ENCODE data around the gene TEPSIN. TPM values are rescaled to one million over a fixed set of nuclear protein-coding genes. Genes with fewer than 3 reads are reported as not detected.

TEPSIN gene
- total RNA-seq, 4 donors from 2014 or later: 16.7 to 42.9 (median 23.3) TPM

DNA sequence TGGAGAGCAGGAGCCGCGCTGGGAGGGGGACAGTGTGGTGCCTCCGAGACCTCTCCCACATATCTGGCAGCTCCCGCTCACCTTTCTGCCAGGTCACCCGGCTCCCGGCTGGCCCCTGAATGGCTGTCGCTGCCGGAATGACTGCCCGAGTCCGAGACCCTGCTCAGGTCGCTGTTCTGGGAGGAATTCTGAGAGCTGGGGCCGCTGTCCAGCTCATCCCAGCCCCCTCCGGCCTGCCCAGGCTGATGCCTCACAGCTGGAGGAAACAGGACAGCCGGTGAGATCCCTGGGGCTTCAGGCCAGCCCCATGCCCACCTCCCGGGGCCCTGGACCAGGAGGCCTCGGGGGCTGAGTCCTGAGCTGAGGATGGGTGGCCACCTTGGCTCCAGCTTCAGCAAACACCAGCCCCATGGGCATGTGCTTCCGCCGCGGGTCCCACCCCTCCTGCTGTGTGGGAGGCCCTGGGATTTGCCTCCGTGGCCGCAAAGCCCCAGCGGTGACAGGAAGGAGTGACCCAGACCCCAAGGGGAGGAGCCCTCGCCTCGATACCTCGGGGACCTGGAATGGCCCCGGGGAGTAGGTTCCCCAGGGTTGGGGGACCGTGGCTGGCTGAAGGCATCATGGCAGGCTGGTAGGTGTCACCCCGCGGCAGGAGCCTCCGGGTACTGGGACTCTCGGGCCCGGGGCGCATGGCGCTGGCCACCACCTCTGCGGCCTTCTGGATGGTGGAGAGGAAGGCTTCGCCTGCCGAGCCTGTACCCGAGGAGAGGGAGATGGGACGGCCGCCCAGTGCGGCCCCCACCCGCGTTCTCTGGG, 6.9 kb downstream of the TEPSIN start:
- intact Hi-C loops (cut with DNase I): no loop called here
- Histone ChIP-seq H3K9me3 (no peaks in the 10 kb centered on the region), H3K27me3 (no peaks in the 10 kb centered on the region), H3K4me1 (peaks cover 1 to 22% (median 3%) of the 10 kb centered on the region in 3 donors), H3K4me3 (no peak overlapping the region), H3K36me3 (peaks cover 23 to 87% (median 28%) of the 10 kb centered on the region in 3 donors), H3K27ac (no peak overlapping the region)
- TF ChIP-seq, protein P1, sequence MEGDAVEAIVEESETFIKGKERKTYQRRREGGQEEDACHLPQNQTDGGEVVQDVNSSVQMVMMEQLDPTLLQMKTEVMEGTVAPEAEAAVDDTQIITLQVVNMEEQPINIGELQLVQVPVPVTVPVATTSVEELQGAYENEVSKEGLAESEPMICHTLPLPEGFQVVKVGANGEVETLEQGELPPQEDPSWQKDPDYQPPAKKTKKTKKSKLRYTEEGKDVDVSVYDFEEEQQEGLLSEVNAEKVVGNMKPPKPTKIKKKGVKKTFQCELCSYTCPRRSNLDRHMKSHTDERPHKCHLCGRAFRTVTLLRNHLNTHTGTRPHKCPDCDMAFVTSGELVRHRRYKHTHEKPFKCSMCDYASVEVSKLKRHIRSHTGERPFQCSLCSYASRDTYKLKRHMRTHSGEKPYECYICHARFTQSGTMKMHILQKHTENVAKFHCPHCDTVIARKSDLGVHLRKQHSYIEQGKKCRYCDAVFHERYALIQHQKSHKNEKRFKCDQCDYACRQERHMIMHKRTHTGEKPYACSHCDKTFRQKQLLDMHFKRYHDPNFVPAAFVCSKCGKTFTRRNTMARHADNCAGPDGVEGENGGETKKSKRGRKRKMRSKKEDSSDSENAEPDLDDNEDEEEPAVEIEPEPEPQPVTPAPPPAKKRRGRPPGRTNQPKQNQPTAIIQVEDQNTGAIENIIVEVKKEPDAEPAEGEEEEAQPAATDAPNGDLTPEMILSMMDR (IDR thresholded peaks at IDR 0.05): no peak
- no peak for TF ChIP-seq POLR2A (IDR thresholded peaks at IDR 0.05)
- WGBS, 2 donors: 80 to 90% methylated on average over 3 to 14 of the region's 43 CpGs
- no peak for DNase-seq

DNA sequence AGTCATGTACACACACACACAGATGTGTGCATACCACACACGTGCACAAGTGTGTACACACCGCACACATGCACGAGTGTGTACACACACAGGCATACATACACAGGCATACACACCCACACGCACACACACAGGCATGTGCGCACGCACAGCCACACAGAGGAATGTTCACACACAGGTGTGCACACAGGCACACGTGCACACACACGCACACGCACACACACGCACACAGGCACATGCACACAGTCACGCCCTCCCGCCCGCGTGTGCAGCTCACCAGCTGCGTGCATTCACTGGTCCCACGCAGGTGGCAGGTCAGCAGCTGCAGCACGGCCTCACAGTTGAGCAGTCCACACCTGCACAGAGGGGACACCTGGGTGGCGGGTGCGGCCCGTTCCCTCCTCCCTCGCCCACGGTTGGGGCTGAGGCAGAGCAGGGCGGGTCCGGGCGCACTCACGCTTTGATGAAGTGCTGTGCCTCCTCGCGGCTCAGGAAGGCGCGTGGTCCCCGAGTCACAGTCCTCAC, 7.7 kb downstream of the TEPSIN start:
- no peaks in the 10 kb centered on the region for H3K27me3 ChIP-seq

DNA sequence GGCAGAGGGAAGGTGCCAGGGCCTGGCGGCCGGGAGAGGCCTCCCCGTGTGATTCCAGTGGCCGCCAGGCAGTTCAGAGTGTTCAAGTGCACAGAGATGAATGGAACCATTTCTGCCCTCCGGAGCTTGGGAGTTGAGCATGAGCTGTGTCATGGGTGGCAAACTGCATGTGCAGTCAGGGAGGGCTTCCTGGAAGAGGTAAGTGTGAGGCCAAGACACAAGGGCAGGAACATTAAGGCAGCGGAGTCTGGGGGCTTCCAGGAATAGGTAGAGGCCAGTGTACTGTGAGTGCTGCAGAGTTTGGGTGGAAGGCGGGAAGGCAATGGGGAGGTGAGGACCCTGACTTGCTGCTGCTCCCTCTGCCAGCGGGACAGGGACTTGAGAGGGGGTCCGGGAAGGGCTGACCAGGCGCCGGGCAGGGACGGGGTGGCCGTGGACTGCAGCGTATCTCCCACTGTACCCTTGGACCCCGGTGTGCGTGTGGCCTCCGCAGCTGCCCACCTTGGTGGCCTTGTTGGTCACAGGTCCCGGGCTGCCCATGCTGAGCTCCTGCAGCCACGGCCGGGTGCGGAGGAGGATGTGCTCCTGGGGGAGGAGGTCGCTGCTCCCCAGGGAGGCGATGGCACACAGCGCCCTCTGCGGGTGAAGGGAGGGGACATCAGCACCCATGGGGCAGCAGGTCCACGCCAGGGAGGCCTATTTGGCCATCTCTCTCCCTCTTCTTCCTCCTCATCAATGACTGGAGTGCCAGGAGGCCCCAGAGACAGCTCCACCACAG, 8.6 kb downstream of the TEPSIN start:
- TF ChIP-seq, protein P1 (IDR thresholded peaks at IDR 0.05): peak in 1 of 6 experiments; percentile 6
- TF ChIP-seq POLR2A (IDR thresholded peaks at IDR 0.05): no peak
- peaks cover 23 to 70% (median 28%) of the 10 kb centered on the region in 3 donors for H3K36me3 ChIP-seq
- H3K4me1 ChIP-seq: peaks cover 0 to 5% (median 0%) of the 10 kb centered on the region in 3 donors
- H3K9me3 ChIP-seq: no peaks in the 10 kb centered on the region
- DNase-seq: no peak
- intact Hi-C loops (cut with DNase I): no loop called here
- no peak overlapping the region for H3K27ac ChIP-seq
- H3K27me3 ChIP-seq: no peaks in the 10 kb centered on the region
- no peak overlapping the region for H3K4me3 ChIP-seq
- 83 to 94% methylated on average over 8 to 16 of the region's 26 CpGs for WGBS, 2 donors

More for the DNA sequence above, 7.7 kb downstream of the TEPSIN start:
- DNase-seq: no peak
- Histone ChIP-seq H3K36me3 (peaks cover 23 to 79% (median 28%) of the 10 kb centered on the region in 3 donors), H3K4me3 (no peak overlapping the region), H3K27ac (no peak overlapping the region), H3K4me1 (peaks cover 0 to 14% (median 0%) of the 10 kb centered on the region in 3 donors), H3K9me3 (no peaks in the 10 kb centered on the region)
- intact Hi-C loops (cut with DNase I): no loop called here
- 72 to 85% methylated on average over 4 to 20 of the region's 31 CpGs for WGBS, 2 donors
- TF ChIP-seq, protein P1 (IDR thresholded peaks at IDR 0.05): no peak
- TF ChIP-seq POLR2A (IDR thresholded peaks at IDR 0.05): no peak

DNA sequence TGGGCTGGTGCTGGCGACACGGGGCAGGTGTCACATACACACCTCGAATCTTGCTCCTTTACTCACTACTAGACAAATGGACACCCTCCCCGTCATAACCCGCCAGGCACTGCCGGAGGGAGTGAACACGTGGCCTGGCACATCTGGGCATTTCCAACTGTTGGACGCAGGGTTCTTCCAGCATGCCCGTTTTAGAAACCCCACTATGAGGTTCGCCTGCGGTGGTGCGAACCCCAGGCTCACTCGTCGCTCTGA, 9.3 kb downstream of the TEPSIN start:
- Histone ChIP-seq H3K27me3 (no peaks in the 10 kb centered on the region), H3K4me3 (no peak overlapping the region), H3K4me1 (peaks cover 0 to 5% (median 0%) of the 10 kb centered on the region in 3 donors), H3K27ac (no peak overlapping the region), H3K36me3 (peaks cover 23 to 65% (median 28%) of the 10 kb centered on the region in 3 donors), H3K9me3 (no peaks in the 10 kb centered on the region)
- TF ChIP-seq, protein P1 (IDR thresholded peaks at IDR 0.05): no peak
- TF ChIP-seq POLR2A (IDR thresholded peaks at IDR 0.05): no peak
- intact Hi-C loops (cut with DNase I): no loop called here
- 62 to 96% methylated on average over 3 to 10 of the region's 14 CpGs for WGBS, 2 donors
- DNase-seq: no peak

Data from esophagus squamous epithelium (tissue), 5 donors.